OCI-LY7 (cell line): Measurements from ENCODE around the gene HAL.

Experiments used
- EZH2phosphoT487 ChIP-seq: fragments of 200-600 bp; sonication (generic); IDR thresholded peaks from 2 replicates; pipeline ENCODE4 v1.6.1; 2018; ENCODE audit warnings: low read depth, borderline replicate concordance, mild to moderate bottlenecking, mixed run types, antibody characterized with exemption, low read length, moderate library complexity, mixed read lengths
- TF ChIP-seq, protein P1 (sequence below): fragments of 200-600 bp; sonication (generic); conservative IDR thresholded peaks from 2 replicates; pipeline ENCODE4 v1.5.1; 2014; ENCODE audit warnings: mild to moderate bottlenecking, antibody characterized with exemption, low read length, moderate library complexity, mixed read lengths

- TF ChIP-seq, protein P1, sequence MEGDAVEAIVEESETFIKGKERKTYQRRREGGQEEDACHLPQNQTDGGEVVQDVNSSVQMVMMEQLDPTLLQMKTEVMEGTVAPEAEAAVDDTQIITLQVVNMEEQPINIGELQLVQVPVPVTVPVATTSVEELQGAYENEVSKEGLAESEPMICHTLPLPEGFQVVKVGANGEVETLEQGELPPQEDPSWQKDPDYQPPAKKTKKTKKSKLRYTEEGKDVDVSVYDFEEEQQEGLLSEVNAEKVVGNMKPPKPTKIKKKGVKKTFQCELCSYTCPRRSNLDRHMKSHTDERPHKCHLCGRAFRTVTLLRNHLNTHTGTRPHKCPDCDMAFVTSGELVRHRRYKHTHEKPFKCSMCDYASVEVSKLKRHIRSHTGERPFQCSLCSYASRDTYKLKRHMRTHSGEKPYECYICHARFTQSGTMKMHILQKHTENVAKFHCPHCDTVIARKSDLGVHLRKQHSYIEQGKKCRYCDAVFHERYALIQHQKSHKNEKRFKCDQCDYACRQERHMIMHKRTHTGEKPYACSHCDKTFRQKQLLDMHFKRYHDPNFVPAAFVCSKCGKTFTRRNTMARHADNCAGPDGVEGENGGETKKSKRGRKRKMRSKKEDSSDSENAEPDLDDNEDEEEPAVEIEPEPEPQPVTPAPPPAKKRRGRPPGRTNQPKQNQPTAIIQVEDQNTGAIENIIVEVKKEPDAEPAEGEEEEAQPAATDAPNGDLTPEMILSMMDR: no peak
- no peak for TF ChIP-seq EZH2phosphoT487
Observed at GRCh38 chr12:95972832-95973456, 23.2 kb downstream of the HAL start.
